Omental fat pad (tissue), 4 donors: Measurements from ENCODE around the gene SCGB1D2. TPM values are rescaled to one million over a fixed set of nuclear protein-coding genes. Genes with fewer than 3 reads are reported as not detected.

Experiments
- ATAC-seq: fragments of 150-250 bp; one replicate; pipeline ENCODE4 v1.9.1; 2016; ENCODE audit warnings: mild to moderate bottlenecking, moderate library complexity; ENCODE audit not compliant: low FRiP score
- DNase-seq: peaks from one replicate; pipeline ENCODE4 v3.0.0-alpha.2; 2019; ENCODE audit warnings: low spot score
- CTCF ChIP-seq, 3 donors: fragments of 450-650 bp; IDR thresholded peaks; one replicate each; pipeline ENCODE4 v1.5.1; 2016 to 2017; ENCODE audit warnings: antibody characterized with exemption in 3 of 3, mild to moderate bottlenecking in 3 of 3, moderate library complexity in 2 of 3
- total RNA-seq, 4 donors: library from RNA; depleted of rRNA; stranded (reverse); fragments of >200 nt; gene quantifications; one replicate each; pipeline ENCODE4 v1.1.0, GENCODE V29; 2016

Gene SCGB1D2
- total RNA-seq, 4 donors from 2014 or later, result not detected

DNA sequence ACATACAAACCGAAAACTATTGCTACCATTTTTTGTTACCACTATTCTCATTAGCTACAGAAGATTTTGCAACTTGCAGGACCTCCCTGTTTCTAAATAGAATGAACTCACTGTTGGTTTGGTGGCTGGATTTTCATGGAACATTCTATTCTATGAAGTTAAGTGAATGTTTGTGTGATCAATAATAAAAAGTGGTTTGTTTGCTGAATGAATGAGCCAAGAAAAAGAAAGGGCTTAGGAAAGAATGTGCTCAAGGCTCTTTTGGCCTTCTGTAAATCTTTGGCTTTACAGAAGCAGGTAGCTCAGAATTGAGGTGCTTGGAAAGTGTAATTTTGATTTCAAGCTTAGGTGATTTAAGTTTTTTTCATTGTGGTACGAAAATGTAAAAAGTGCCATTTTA is 5.9 kb upstream of the SCGB1D2 start:
- no peak for TF ChIP-seq CTCF (IDR thresholded peaks at IDR 0.05)
- ATAC-seq, result no peak
- no peak for DNase-seq

DNA sequence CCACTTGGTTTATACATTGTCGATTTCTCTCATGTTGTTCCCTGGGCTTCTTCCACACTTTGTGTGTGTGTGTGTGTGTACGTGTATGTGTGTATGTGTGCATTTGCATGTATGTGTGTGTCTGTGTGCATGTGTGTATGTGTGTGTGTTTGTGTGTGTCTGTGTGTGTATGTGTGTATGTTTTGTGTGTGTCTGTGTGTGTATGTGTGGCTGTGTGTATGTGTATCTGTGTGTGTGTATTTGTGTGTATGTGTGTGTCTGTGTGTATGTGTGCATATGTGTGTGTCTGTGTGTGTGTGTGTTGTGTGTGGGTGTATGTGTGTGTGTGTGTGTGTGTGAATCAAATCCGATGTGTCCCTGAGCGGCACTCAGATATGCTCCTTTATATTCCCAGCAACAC is 4.5 kb upstream of the SCGB1D2 start:
- TF ChIP-seq CTCF (IDR thresholded peaks at IDR 0.05), result no peak
- no peak for DNase-seq
- ATAC-seq, result no peak

DNA sequence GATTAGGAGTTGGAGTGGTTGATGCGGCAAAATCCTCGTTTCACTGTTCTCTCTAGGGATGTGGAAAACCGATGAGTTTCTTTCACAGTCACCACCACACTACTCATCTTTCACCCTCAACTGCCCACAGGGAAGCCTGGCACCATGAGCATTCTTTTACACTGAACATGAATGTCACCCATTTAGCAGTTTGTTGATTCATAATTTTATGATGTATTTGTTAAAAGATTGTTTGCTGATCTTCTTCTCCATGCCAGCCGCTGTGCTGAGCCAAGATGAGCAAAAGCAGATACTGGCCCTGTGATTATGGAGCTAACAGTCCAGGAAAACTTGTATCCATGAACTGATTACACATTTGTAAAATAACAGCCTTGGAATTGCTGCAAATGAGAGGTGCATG is 3.9 kb upstream of the SCGB1D2 start:
- ATAC-seq, result no peak
- TF ChIP-seq CTCF (IDR thresholded peaks at IDR 0.05), result no peak
- no peak for DNase-seq

DNA sequence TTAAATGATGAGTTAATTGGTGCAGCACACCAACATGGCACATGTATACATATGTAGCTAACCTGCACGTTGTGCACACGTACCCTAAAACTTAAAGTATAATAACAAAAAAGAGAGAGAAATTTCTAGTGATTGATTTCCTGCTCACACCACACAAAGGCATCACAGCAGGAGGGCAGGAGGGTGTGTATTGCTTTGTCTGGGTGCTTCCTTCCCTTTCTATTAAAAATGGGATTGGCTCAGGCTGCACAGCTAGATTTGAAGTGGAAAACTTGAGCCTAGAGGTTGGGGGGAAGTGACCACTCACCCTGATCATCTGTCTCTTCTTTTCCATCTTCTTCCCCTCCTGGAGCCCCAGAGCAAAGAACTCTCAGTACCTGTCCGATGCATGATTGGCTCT is 944 bp upstream of the SCGB1D2 start:
- no peak for TF ChIP-seq CTCF (IDR thresholded peaks at IDR 0.05)
- DNase-seq (no peak), ATAC-seq (no peak)

- no peak for DNase-seq
- no peak for ATAC-seq
- no peak for TF ChIP-seq CTCF (IDR thresholded peaks at IDR 0.05)
Observed at GRCh38 chr11:62245271-62245753, 3.3 kb downstream of the SCGB1D2 start.

GRCh38 chr11:62251698-62252097 is 9.7 kb downstream of the SCGB1D2 start:
- DNase-seq, result no peak
- ATAC-seq, result no peak
- TF ChIP-seq CTCF (IDR thresholded peaks at IDR 0.05), result no peak

DNA sequence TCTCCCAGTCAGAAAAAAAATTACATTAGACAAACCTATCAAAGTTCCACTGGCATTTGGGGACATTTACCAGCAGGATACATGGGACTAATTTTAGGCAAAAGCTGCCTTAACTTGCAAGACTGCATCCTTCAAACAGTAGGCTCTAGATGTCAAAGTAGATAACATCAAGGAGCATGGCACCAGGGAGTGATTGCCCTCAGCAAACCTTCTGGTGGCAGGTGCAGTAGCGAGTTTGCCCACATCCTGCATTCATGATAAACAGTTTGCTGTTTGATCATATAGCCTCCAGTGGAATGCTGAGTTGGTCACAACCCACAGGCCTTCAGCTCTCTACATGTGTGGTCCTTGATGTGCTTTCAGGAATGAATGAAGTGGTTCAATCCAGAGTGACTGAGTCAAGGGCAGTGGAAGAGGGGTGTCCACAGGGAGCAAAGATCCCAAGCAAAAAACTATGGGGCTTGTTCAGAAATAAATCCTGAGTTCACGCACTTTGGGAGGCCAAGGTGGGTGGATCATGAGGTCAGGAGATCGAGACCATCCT is 12.0 kb downstream of the SCGB1D2 start:
- ATAC-seq, result no peak
- DNase-seq, result no peak
- TF ChIP-seq CTCF (IDR thresholded peaks at IDR 0.05), result no peak
